ENCODE data around the gene HSD17B1. TPM values are rescaled to one million over a fixed set of nuclear protein-coding genes. Genes with fewer than 3 reads are reported as not detected.

Gene HSD17B1
- total and polyA plus RNA-seq, 2 of the 13 experiments (the other 11 are each of a cell fraction or from before 2014, with no cell fraction given) = 0.54 to 0.93 TPM

DNA sequence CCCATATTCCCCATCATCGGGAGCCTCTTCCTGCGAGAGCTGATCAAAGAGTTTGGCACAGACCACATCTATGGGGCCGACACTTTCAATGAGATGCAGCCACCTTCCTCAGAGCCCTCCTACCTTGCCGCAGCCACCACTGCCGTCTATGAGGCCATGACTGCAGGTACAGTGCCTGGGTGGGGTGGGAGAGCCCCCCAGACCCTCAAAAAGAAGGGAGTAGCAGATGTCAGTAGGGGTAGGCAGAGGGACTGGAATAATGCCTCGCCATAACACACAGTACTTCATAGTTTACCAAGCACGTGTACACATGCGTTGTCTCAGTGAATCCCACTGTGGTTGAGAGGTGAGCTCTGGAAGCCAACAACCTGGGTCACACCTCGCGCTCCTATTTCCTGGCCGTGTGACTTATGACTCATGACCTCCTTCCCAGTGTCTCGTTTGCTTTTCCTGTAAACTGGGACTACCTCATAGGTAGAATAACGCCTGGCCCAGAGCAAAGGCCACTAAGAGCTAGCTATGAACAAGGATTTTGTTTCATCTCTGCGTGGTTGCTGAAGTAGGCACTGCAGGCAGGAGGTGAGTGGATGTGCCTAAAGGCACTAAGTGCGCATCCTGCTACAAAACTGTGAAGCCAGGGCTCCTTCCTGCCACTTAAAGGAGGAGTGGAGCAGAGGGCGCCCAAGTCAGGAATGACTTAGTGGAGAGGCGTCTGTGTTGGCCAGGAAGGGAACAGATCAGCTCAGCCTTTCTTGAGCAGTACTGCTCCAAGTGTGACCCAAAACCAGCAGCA is 11.5 kb upstream of the HSD17B1 start (continued):
- TF ChIP-seq, protein P1, sequence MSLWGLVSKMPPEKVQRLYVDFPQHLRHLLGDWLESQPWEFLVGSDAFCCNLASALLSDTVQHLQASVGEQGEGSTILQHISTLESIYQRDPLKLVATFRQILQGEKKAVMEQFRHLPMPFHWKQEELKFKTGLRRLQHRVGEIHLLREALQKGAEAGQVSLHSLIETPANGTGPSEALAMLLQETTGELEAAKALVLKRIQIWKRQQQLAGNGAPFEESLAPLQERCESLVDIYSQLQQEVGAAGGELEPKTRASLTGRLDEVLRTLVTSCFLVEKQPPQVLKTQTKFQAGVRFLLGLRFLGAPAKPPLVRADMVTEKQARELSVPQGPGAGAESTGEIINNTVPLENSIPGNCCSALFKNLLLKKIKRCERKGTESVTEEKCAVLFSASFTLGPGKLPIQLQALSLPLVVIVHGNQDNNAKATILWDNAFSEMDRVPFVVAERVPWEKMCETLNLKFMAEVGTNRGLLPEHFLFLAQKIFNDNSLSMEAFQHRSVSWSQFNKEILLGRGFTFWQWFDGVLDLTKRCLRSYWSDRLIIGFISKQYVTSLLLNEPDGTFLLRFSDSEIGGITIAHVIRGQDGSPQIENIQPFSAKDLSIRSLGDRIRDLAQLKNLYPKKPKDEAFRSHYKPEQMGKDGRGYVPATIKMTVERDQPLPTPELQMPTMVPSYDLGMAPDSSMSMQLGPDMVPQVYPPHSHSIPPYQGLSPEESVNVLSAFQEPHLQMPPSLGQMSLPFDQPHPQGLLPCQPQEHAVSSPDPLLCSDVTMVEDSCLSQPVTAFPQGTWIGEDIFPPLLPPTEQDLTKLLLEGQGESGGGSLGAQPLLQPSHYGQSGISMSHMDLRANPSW (CRISPR knock-in tag; IDR thresholded peaks at IDR 0.05; ENCODE audit: borderline replicate concordance) = no peak
- TF ChIP-seq ZNF337 (CRISPR knock-in tag; IDR thresholded peaks at IDR 0.05; ENCODE audit: borderline replicate concordance, low read depth) (peak; percentile 38; the same call in 1 of the 2 replicates), SP1 (IDR thresholded peaks at IDR 0.05) (no peak), SP1 (CRISPR knock-in tag; IDR thresholded peaks at IDR 0.05) (peak; percentile 15; the same call in 1 of the 2 replicates), ZNF776 (CRISPR knock-in tag; IDR thresholded peaks at IDR 0.05) (no peak), SCMH1 (CRISPR knock-in tag; IDR thresholded peaks at IDR 0.05; ENCODE audit: borderline replicate concordance) (no peak), YEATS2 (CRISPR knock-in tag; IDR thresholded peaks at IDR 0.05; ENCODE audit: borderline replicate concordance) (peak; percentile 77; the same call in 1 of the 2 replicates), ADNP (CRISPR knock-in tag; IDR thresholded peaks at IDR 0.05) (no peak), KMT2B (CRISPR knock-in tag; IDR thresholded peaks at IDR 0.05) (peak; percentile 72)
- TF ChIP-seq, protein P2, sequence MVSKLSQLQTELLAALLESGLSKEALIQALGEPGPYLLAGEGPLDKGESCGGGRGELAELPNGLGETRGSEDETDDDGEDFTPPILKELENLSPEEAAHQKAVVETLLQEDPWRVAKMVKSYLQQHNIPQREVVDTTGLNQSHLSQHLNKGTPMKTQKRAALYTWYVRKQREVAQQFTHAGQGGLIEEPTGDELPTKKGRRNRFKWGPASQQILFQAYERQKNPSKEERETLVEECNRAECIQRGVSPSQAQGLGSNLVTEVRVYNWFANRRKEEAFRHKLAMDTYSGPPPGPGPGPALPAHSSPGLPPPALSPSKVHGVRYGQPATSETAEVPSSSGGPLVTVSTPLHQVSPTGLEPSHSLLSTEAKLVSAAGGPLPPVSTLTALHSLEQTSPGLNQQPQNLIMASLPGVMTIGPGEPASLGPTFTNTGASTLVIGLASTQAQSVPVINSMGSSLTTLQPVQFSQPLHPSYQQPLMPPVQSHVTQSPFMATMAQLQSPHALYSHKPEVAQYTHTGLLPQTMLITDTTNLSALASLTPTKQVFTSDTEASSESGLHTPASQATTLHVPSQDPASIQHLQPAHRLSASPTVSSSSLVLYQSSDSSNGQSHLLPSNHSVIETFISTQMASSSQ (IDR thresholded peaks at IDR 0.05; ENCODE audit: low read depth) = no peak
- TF ChIP-seq, protein P2 (CRISPR knock-in tag; IDR thresholded peaks at IDR 0.05; ENCODE audit: borderline replicate concordance) = no peak; the same call in 1 of the 2 replicates
- TF ChIP-seq, protein P3, sequence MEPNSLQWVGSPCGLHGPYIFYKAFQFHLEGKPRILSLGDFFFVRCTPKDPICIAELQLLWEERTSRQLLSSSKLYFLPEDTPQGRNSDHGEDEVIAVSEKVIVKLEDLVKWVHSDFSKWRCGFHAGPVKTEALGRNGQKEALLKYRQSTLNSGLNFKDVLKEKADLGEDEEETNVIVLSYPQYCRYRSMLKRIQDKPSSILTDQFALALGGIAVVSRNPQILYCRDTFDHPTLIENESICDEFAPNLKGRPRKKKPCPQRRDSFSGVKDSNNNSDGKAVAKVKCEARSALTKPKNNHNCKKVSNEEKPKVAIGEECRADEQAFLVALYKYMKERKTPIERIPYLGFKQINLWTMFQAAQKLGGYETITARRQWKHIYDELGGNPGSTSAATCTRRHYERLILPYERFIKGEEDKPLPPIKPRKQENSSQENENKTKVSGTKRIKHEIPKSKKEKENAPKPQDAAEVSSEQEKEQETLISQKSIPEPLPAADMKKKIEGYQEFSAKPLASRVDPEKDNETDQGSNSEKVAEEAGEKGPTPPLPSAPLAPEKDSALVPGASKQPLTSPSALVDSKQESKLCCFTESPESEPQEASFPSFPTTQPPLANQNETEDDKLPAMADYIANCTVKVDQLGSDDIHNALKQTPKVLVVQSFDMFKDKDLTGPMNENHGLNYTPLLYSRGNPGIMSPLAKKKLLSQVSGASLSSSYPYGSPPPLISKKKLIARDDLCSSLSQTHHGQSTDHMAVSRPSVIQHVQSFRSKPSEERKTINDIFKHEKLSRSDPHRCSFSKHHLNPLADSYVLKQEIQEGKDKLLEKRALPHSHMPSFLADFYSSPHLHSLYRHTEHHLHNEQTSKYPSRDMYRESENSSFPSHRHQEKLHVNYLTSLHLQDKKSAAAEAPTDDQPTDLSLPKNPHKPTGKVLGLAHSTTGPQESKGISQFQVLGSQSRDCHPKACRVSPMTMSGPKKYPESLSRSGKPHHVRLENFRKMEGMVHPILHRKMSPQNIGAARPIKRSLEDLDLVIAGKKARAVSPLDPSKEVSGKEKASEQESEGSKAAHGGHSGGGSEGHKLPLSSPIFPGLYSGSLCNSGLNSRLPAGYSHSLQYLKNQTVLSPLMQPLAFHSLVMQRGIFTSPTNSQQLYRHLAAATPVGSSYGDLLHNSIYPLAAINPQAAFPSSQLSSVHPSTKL (CRISPR knock-in tag; IDR thresholded peaks at IDR 0.05) = peak; percentile 92
